GM23338 (cell line): ENCODE measurements around the gene MBOAT1. TPM values are rescaled to one million over a fixed set of nuclear protein-coding genes. Genes with fewer than 3 reads are reported as not detected.
A peak's percentile ranks its signal among the peaks of the same experiment; 100 is the strongest.

ENCODE experiments used
- ATAC-seq: fragments of 200-7000 bp; cut with Tn5 transposase; 3 replicates; pipeline ENCODE4 v1.9.1; 2020
- DNase-seq: peaks from one replicate; pipeline ENCODE4 v3.0.0-alpha.2; 2015; ENCODE audit warnings: low spot score
- H2AFZ ChIP-seq: fragments of 200-600 bp; sonication (generic); 2 replicates; pipeline ENCODE4 v1.8.0; 2016; ENCODE audit warnings: antibody characterized with exemption, mild to moderate bottlenecking, moderate library complexity
- H3F3A ChIP-seq: fragments of 200-600 bp; sonication (generic); replicated peaks from 2 replicates; pipeline ENCODE4 v1.8.0; 2017; ENCODE audit warnings: antibody characterized with exemption, mixed run types, low read depth
- H3K27ac ChIP-seq: fragments of 200-600 bp; sonication (generic); 2 replicates; pipeline ENCODE4 v1.6.1; 2016; ENCODE audit warnings: low read depth
- H3K27me3 ChIP-seq: fragments of 200-600 bp; sonication (generic); 2 replicates; pipeline ENCODE4 v1.8.0; 2016; ENCODE audit warnings: mild to moderate bottlenecking, mixed run types, moderate library complexity; ENCODE audit not compliant: insufficient read depth
- H3K36me3 ChIP-seq: fragments of 200-600 bp; sonication (generic); 2 replicates; pipeline ENCODE4 v1.8.0; 2016; ENCODE audit warnings: mild to moderate bottlenecking; ENCODE audit not compliant: insufficient read depth
- H3K4me1 ChIP-seq: fragments of 200-600 bp; sonication (generic); 2 replicates; pipeline ENCODE4 v1.8.0; 2016; ENCODE audit warnings: mild to moderate bottlenecking, moderate library complexity; ENCODE audit not compliant: insufficient read depth
- H3K4me2 ChIP-seq: fragments of 200-600 bp; sonication (generic); 2 replicates; pipeline ENCODE4 v1.7.1; 2017; ENCODE audit warnings: mixed run types
- H3K4me3 ChIP-seq: fragments of 200-600 bp; sonication (generic); 2 replicates; pipeline ENCODE4 v1.6.1; 2016; ENCODE audit warnings: mixed run types
- H3K79me2 ChIP-seq: fragments of 200-600 bp; sonication (generic); replicated peaks from 2 replicates; pipeline ENCODE4 v1.8.0; 2017; ENCODE audit warnings: mild to moderate bottlenecking; ENCODE audit not compliant: insufficient read depth
- H3K9me2 ChIP-seq: fragments of 200-600 bp; sonication (generic); 2 replicates; pipeline ENCODE4 v1.8.0; 2017; ENCODE audit not compliant: insufficient read depth
- H4K20me1 ChIP-seq: fragments of 200-600 bp; sonication (generic); replicated peaks from 2 replicates; pipeline ENCODE4 v1.8.0; 2017; ENCODE audit warnings: mild to moderate bottlenecking; ENCODE audit not compliant: insufficient read depth
- H3K27ac Mint-ChIP-seq: 2 replicates; pipeline ENCODE4 v1.8.0; 2020; ENCODE audit warnings: inconsistent platforms, mild to moderate bottlenecking, moderate library complexity, mixed read lengths
- H3K27me3 Mint-ChIP-seq: 3 replicates; pipeline ENCODE4 v1.8.0; 2022; ENCODE audit warnings: low read depth, mild to moderate bottlenecking, moderate library complexity, mixed read lengths, inconsistent platforms; ENCODE audit not compliant: insufficient read depth, poor library complexity
- H3K36me3 Mint-ChIP-seq: 3 replicates; pipeline ENCODE4 v1.8.0; 2021; ENCODE audit warnings: low read depth, mild to moderate bottlenecking, inconsistent platforms, moderate library complexity, mixed read lengths
- H3K4me1 Mint-ChIP-seq: 3 replicates; pipeline ENCODE4 v1.8.0; 2020; ENCODE audit warnings: mild to moderate bottlenecking, inconsistent platforms, mixed read lengths
- H3K4me3 Mint-ChIP-seq: 3 replicates; pipeline ENCODE4 v1.8.0; 2021; ENCODE audit warnings: moderate library complexity, mild to moderate bottlenecking, inconsistent platforms, mixed read lengths
- H3K9me3 Mint-ChIP-seq: 3 replicates; pipeline ENCODE4 v1.8.0; 2020; ENCODE audit warnings: moderate library complexity, mild to moderate bottlenecking, inconsistent platforms, mixed read lengths
- CREB1 ChIP-seq: fragments of 250-450 bp; sonication (Bioruptor Pico); IDR thresholded peaks from 2 replicates; pipeline ENCODE4 v1.5.0; 2020; ENCODE audit warnings: low read depth, mild to moderate bottlenecking, moderate library complexity
- ETS1 ChIP-seq: IDR thresholded peaks from 2 replicates; pipeline ENCODE4 v1.6.1; 2016; ENCODE audit warnings: antibody characterized with exemption
- EZH2 ChIP-seq: fragments of 200-600 bp; sonication (generic); IDR thresholded peaks from one replicate; pipeline ENCODE4 v1.8.0; 2017; ENCODE audit warnings: antibody characterized with exemption, mild to moderate bottlenecking, low read depth; ENCODE audit not compliant: unreplicated experiment
- EZH2phosphoT487 ChIP-seq: fragments of 200-600 bp; sonication (generic); IDR thresholded peaks from one replicate; pipeline ENCODE4 v1.8.1; 2018; ENCODE audit warnings: antibody characterized with exemption; ENCODE audit not compliant: unreplicated experiment
- JUNB ChIP-seq: IDR thresholded peaks from one replicate; pipeline ENCODE4 v1.6.1; 2016; ENCODE audit warnings: antibody characterized with exemption; ENCODE audit not compliant: unreplicated experiment
- NANOG ChIP-seq: IDR thresholded peaks from 2 replicates; pipeline ENCODE4 v1.6.1; 2016; ENCODE audit warnings: antibody characterized with exemption, borderline replicate concordance
- POLR2AphosphoS5 ChIP-seq: IDR thresholded peaks from 2 replicates; pipeline ENCODE4 v1.6.1; 2016; ENCODE audit warnings: antibody characterized with exemption, low read depth
- STAT1 ChIP-seq: IDR thresholded peaks from one replicate; pipeline ENCODE4 v1.6.1; 2016; ENCODE audit warnings: antibody characterized with exemption; ENCODE audit not compliant: unreplicated experiment
- ZNF114 ChIP-seq: fragments of 250-450 bp; sonication (Bioruptor Pico); IDR thresholded peaks from 2 replicates; pipeline ENCODE4 v1.5.0; 2020; ENCODE audit warnings: mild to moderate bottlenecking, moderate library complexity
- ZNF331 ChIP-seq: fragments of 250-450 bp; sonication (Bioruptor Pico); IDR thresholded peaks from 2 replicates; pipeline ENCODE4 v1.5.0; 2020; ENCODE audit warnings: low read depth, mild to moderate bottlenecking, moderate library complexity
- polyA plus RNA-seq: library from polyadenylated mRNA; unstranded; fragments of >200 nt; fragmentation: Nextera tagmentation; extraction: Ambion mirVana; gene quantifications from 2 replicates; pipeline ENCODE4 v1.2.1, GENCODE V29; 2016
- total RNA-seq: library from RNA; depleted of rRNA; stranded (reverse); fragments of >200 nt; shearing (Covaris generic); gene quantifications from 2 replicates; pipeline ENCODE4 v1.2.3, GENCODE V29; 2014
- TF ChIP-seq, protein P1 (sequence below), 2 experiments: fragments of 200-600 bp in 1 of 2; sonication (generic) in 1 of 2; conservative IDR thresholded peaks; 2 replicates each; pipeline versions ENCODE4 v1.5.1 to v1.6.1; 2016 to 2017; ENCODE audit warnings: antibody characterized with exemption in 2 of 2, low read depth in 2 of 2, mild to moderate bottlenecking in 2 of 2, moderate library complexity in 1 of 2
- TF ChIP-seq, protein P2 (sequence below): fragments of 250-450 bp; sonication (Bioruptor Pico); IDR thresholded peaks from 2 replicates; pipeline ENCODE4 v1.5.0; 2020; ENCODE audit warnings: mild to moderate bottlenecking, moderate library complexity

MBOAT1 gene
- total and polyA plus RNA-seq, 2 experiments from 2014 or later = 3.8 to 18.6 TPM

DNA sequence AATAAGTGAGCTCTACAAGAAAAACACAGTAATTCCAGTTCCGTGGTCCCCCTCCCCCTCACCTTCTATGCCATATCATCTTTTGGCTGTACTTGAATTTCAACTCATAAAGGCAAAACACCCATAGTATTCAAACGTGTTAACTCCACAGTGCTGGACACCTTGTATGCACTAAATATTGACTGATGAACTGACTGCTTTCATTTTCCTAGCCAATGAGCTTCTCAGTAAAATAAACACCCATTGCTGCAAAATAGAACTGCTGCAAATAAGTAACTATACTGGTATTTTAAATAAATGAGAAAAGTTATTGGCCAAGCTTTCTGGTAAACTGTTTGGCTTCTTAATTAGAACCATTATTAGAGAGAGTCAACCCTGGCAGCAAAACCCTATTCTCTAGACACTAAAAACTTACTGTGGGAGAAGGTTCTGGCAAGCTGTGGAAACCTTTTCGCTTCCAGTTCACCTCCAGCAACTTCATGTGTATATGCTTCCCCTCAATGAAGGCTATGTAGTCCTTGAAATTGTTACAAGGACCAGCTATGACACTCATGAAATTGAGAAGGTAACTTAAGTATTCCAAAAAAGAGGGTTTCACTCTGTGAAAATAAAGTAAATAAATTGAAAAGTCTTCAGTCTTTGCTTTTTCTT is 86.0 kb downstream of the MBOAT1 start:
- Mint-ChIP-seq H3K27ac (peak overlapping the region; percentile 60; the same call in 1 of the 2 replicates), H3K27me3 (peaks cover 2% of the 10 kb centered on the region), H3K9me3 (no peaks in the 10 kb centered on the region), H3K36me3 (peaks cover 8% of the 10 kb centered on the region; the same call in 1 of the 3 replicates), H3K4me3 (no peak overlapping the region), H3K4me1 (peaks cover 8% of the 10 kb centered on the region)
- no peak overlapping the region for H3K4me2 ChIP-seq
- no peak overlapping the region for H3K4me3 ChIP-seq
- no peaks in the 10 kb centered on the region; the same call in 1 of the 2 replicates for H4K20me1 ChIP-seq
- H3K36me3 ChIP-seq = no peaks in the 10 kb centered on the region
- H3F3A ChIP-seq = no peaks in the 10 kb centered on the region
- H3K79me2 ChIP-seq = no peaks in the 10 kb centered on the region
- no peaks in the 10 kb centered on the region for H3K4me1 ChIP-seq
- H3K27ac ChIP-seq = no peak overlapping the region
- no peak for TF ChIP-seq ETS1
- no peaks in the 10 kb centered on the region for H3K27me3 ChIP-seq
- DNase-seq (no peak), ATAC-seq (no peak)
- no peaks in the 10 kb centered on the region for H3K9me2 ChIP-seq
- no peak overlapping the region for H2AFZ ChIP-seq

GRCh38 chr6:20124545-20124944 is 87.7 kb downstream of the MBOAT1 start:
- no peaks in the 10 kb centered on the region for H3F3A ChIP-seq
- no peaks in the 10 kb centered on the region for H3K4me1 ChIP-seq
- no peaks in the 10 kb centered on the region for H4K20me1 ChIP-seq
- H3K27ac Mint-ChIP-seq = no peak overlapping the region
- H3K4me2 ChIP-seq = no peak overlapping the region
- H3K9me2 ChIP-seq = no peaks in the 10 kb centered on the region
- peaks cover 6% of the 10 kb centered on the region; the same call in 1 of the 3 replicates for H3K36me3 Mint-ChIP-seq
- H3K79me2 ChIP-seq = no peaks in the 10 kb centered on the region
- peaks cover 8% of the 10 kb centered on the region for H3K4me1 Mint-ChIP-seq
- H3K27me3 Mint-ChIP-seq = peaks cover 2% of the 10 kb centered on the region
- no peaks in the 10 kb centered on the region for H3K9me3 Mint-ChIP-seq
- ATAC-seq (no peak), DNase-seq (no peak)
- H3K27ac ChIP-seq = no peak overlapping the region
- no peak overlapping the region for H3K4me3 ChIP-seq
- H3K27me3 ChIP-seq = no peaks in the 10 kb centered on the region
- no peak overlapping the region for H3K4me3 Mint-ChIP-seq
- no peaks in the 10 kb centered on the region for H3K36me3 ChIP-seq
- no peak overlapping the region for H2AFZ ChIP-seq
- TF ChIP-seq JUNB (no peak), POLR2AphosphoS5 (no peak), EZH2phosphoT487 (no peak), STAT1 (no peak), CREB1 (CRISPR knock-in tag) (no peak), EZH2 (no peak), ZNF331 (CRISPR knock-in tag) (no peak), ZNF114 (CRISPR knock-in tag) (no peak), NANOG (no peak), ETS1 (no peak)
- TF ChIP-seq, protein P1, sequence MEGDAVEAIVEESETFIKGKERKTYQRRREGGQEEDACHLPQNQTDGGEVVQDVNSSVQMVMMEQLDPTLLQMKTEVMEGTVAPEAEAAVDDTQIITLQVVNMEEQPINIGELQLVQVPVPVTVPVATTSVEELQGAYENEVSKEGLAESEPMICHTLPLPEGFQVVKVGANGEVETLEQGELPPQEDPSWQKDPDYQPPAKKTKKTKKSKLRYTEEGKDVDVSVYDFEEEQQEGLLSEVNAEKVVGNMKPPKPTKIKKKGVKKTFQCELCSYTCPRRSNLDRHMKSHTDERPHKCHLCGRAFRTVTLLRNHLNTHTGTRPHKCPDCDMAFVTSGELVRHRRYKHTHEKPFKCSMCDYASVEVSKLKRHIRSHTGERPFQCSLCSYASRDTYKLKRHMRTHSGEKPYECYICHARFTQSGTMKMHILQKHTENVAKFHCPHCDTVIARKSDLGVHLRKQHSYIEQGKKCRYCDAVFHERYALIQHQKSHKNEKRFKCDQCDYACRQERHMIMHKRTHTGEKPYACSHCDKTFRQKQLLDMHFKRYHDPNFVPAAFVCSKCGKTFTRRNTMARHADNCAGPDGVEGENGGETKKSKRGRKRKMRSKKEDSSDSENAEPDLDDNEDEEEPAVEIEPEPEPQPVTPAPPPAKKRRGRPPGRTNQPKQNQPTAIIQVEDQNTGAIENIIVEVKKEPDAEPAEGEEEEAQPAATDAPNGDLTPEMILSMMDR (conservative IDR thresholded peaks at IDR 0.05; ENCODE audit: low read depth in 2 of 2) = no peak
- TF ChIP-seq, protein P2, sequence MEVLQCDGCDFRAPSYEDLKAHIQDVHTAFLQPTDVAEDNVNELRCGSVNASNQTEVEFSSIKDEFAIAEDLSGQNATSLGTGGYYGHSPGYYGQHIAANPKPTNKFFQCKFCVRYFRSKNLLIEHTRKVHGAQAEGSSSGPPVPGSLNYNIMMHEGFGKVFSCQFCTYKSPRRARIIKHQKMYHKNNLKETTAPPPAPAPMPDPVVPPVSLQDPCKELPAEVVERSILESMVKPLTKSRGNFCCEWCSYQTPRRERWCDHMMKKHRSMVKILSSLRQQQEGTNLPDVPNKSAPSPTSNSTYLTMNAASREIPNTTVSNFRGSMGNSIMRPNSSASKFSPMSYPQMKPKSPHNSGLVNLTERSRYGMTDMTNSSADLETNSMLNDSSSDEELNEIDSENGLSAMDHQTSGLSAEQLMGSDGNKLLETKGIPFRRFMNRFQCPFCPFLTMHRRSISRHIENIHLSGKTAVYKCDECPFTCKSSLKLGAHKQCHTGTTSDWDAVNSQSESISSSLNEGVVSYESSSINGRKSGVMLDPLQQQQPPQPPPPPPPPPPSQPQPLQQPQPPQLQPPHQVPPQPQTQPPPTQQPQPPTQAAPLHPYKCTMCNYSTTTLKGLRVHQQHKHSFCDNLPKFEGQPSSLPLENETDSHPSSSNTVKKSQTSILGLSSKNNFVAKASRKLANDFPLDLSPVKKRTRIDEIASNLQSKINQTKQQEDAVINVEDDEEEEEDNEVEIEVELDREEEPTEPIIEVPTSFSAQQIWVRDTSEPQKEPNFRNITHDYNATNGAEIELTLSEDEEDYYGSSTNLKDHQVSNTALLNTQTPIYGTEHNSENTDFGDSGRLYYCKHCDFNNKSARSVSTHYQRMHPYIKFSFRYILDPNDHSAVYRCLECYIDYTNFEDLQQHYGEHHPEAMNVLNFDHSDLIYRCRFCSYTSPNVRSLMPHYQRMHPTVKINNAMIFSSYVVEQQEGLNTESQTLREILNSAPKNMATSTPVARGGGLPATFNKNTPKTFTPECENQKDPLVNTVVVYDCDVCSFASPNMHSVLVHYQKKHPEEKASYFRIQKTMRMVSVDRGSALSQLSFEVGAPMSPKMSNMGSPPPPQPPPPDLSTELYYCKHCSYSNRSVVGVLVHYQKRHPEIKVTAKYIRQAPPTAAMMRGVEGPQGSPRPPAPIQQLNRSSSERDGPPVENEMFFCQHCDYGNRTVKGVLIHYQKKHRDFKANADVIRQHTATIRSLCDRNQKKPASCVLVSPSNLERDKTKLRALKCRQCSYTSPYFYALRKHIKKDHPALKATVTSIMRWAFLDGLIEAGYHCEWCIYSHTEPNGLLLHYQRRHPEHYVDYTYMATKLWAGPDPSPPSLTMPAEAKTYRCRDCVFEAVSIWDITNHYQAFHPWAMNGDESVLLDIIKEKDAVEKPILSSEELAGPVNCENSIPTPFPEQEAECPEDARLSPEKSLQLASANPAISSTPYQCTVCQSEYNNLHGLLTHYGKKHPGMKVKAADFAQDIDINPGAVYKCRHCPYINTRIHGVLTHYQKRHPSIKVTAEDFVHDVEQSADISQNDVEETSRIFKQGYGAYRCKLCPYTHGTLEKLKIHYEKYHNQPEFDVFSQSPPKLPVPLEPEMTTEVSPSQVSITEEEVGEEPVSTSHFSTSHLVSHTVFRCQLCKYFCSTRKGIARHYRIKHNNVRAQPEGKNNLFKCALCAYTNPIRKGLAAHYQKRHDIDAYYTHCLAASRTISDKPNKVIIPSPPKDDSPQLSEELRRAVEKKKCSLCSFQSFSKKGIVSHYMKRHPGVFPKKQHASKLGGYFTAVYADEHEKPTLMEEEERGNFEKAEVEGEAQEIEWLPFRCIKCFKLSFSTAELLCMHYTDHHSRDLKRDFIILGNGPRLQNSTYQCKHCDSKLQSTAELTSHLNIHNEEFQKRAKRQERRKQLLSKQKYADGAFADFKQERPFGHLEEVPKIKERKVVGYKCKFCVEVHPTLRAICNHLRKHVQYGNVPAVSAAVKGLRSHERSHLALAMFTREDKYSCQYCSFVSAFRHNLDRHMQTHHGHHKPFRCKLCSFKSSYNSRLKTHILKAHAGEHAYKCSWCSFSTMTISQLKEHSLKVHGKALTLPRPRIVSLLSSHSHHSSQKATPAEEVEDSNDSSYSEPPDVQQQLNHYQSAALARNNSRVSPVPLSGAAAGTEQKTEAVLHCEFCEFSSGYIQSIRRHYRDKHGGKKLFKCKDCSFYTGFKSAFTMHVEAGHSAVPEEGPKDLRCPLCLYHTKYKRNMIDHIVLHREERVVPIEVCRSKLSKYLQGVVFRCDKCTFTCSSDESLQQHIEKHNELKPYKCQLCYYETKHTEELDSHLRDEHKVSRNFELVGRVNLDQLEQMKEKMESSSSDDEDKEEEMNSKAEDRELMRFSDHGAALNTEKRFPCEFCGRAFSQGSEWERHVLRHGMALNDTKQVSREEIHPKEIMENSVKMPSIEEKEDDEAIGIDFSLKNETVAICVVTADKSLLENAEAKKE (CRISPR knock-in tag) = no peak
